ENCODE measurements around the gene TFDP1. TPM values are rescaled to one million over a fixed set of nuclear protein-coding genes. Genes with fewer than 3 reads are reported as not detected.

Gene TFDP1
- polyA plus RNA-seq, 1 donor, result 68.0 TPM

GRCh38 chr13:113666951-113667701, 82.6 kb downstream of the TFDP1 start, which contains the start of gene GRK1:
Gene GRK1, plus strand, starts transcription at chr13:113667219. Its CDS starts 168 bp downstream, at chr13:113667387.
- Histone ChIP-seq H3K4me1 (ENCODE audit: control insufficient read depth, insufficient read depth, low read length) (no peaks in the 10 kb centered on the region), H3K27me3 (ENCODE audit: control insufficient read depth, insufficient read depth, low read length) (no peaks in the 10 kb centered on the region), H3K4me3 (ENCODE audit: low read length) (no peak within 1 kb of the TSS), H3K9me3 (ENCODE audit: control insufficient read depth, low read depth, low read length) (peaks cover 5% of the 10 kb centered on the region), H3K36me3 (ENCODE audit: control insufficient read depth, insufficient read depth, low read length) (no peaks in the 10 kb centered on the region), H3K27ac (ENCODE audit: low read length) (no peak within 1 kb of the TSS)
- DNase-seq, result no peak
- no CpG with 5 or more reads among the region's 32 CpGs for WGBS (ENCODE audit: insufficient coverage, low lambda C conversion rate)

GRCh38 chr13:113667771-113668490, 83.4 kb downstream of the TFDP1 start:
- Histone ChIP-seq H3K36me3 (ENCODE audit: control insufficient read depth, insufficient read depth, low read length) (no peaks in the 10 kb centered on the region), H3K27ac (ENCODE audit: low read length) (no peak overlapping the region), H3K9me3 (ENCODE audit: control insufficient read depth, low read depth, low read length) (peaks cover 6% of the 10 kb centered on the region), H3K4me1 (ENCODE audit: control insufficient read depth, insufficient read depth, low read length) (no peaks in the 10 kb centered on the region), H3K4me3 (ENCODE audit: low read length) (no peak overlapping the region), H3K27me3 (ENCODE audit: control insufficient read depth, insufficient read depth, low read length) (no peaks in the 10 kb centered on the region)
- WGBS (ENCODE audit: insufficient coverage, low lambda C conversion rate), result no CpG with 5 or more reads among the region's 29 CpGs
- DNase-seq, result no peak

- Histone ChIP-seq H3K4me3 (ENCODE audit: low read length) (no peak overlapping the region), H3K4me1 (ENCODE audit: control insufficient read depth, insufficient read depth, low read length) (no peaks in the 10 kb centered on the region), H3K9me3 (ENCODE audit: control insufficient read depth, low read depth, low read length) (peaks cover 6% of the 10 kb centered on the region), H3K27me3 (ENCODE audit: control insufficient read depth, insufficient read depth, low read length) (no peaks in the 10 kb centered on the region), H3K27ac (ENCODE audit: low read length) (no peak overlapping the region), H3K36me3 (ENCODE audit: control insufficient read depth, insufficient read depth, low read length) (no peaks in the 10 kb centered on the region)
- WGBS (ENCODE audit: insufficient coverage, low lambda C conversion rate), result no CpG with 5 or more reads among the region's 24 CpGs
- no peak for DNase-seq
Measured at GRCh38 chr13:113668491-113668971, 84.0 kb downstream of the TFDP1 start.

- no peak for DNase-seq
- Histone ChIP-seq H3K4me3 (ENCODE audit: low read length) (no peak overlapping the region), H3K27ac (ENCODE audit: low read length) (no peak overlapping the region), H3K4me1 (ENCODE audit: control insufficient read depth, insufficient read depth, low read length) (no peaks in the 10 kb centered on the region), H3K9me3 (ENCODE audit: control insufficient read depth, low read depth, low read length) (peaks cover 6% of the 10 kb centered on the region), H3K27me3 (ENCODE audit: control insufficient read depth, insufficient read depth, low read length) (no peaks in the 10 kb centered on the region), H3K36me3 (ENCODE audit: control insufficient read depth, insufficient read depth, low read length) (no peaks in the 10 kb centered on the region)
- no CpG with 5 or more reads among the region's 13 CpGs for WGBS (ENCODE audit: insufficient coverage, low lambda C conversion rate)
Measured at GRCh38 chr13:113669231-113669754, 84.7 kb downstream of the TFDP1 start.

GRCh38 chr13:113669755-113670341, 85.3 kb downstream of the TFDP1 start:
- no peak for DNase-seq
- no CpG with 5 or more reads among the region's 21 CpGs for WGBS (ENCODE audit: insufficient coverage, low lambda C conversion rate)

GRCh38 chr13:113670541-113670940, 86.0 kb downstream of the TFDP1 start:
- Histone ChIP-seq H3K27me3 (ENCODE audit: control insufficient read depth, insufficient read depth, low read length) (no peaks in the 10 kb centered on the region), H3K4me1 (ENCODE audit: control insufficient read depth, insufficient read depth, low read length) (no peaks in the 10 kb centered on the region), H3K27ac (ENCODE audit: low read length) (no peak overlapping the region), H3K4me3 (ENCODE audit: low read length) (no peak overlapping the region), H3K36me3 (ENCODE audit: control insufficient read depth, insufficient read depth, low read length) (no peaks in the 10 kb centered on the region), H3K9me3 (ENCODE audit: control insufficient read depth, low read depth, low read length) (peaks cover 6% of the 10 kb centered on the region)
- no peak for DNase-seq
- no CpG with 5 or more reads among the region's 19 CpGs for WGBS (ENCODE audit: insufficient coverage, low lambda C conversion rate)

More at GRCh38 chr13:113669755-113670341, 85.3 kb downstream of the TFDP1 start:
- no peaks in the 10 kb centered on the region for H3K36me3 ChIP-seq (ENCODE audit: control insufficient read depth, insufficient read depth, low read length)
- no peaks in the 10 kb centered on the region for H3K4me1 ChIP-seq (ENCODE audit: control insufficient read depth, insufficient read depth, low read length)
- peaks cover 6% of the 10 kb centered on the region for H3K9me3 ChIP-seq (ENCODE audit: control insufficient read depth, low read depth, low read length)
- H3K4me3 ChIP-seq (ENCODE audit: low read length), result no peak overlapping the region
- H3K27me3 ChIP-seq (ENCODE audit: control insufficient read depth, insufficient read depth, low read length), result no peaks in the 10 kb centered on the region
- H3K27ac ChIP-seq (ENCODE audit: low read length), result no peak overlapping the region

- no CpG with 5 or more reads among the region's 54 CpGs for WGBS (ENCODE audit: insufficient coverage, low lambda C conversion rate)
- no peak for DNase-seq
- H3K4me1 ChIP-seq (ENCODE audit: control insufficient read depth, insufficient read depth, low read length), result no peaks in the 10 kb centered on the region
Measured at GRCh38 chr13:113671066-113672001, 86.8 kb downstream of the TFDP1 start.

GRCh38 chr13:113672002-113672651, 87.6 kb downstream of the TFDP1 start:
- Histone ChIP-seq H3K27ac (ENCODE audit: low read length) (no peak overlapping the region), H3K27me3 (ENCODE audit: control insufficient read depth, insufficient read depth, low read length) (no peaks in the 10 kb centered on the region), H3K9me3 (ENCODE audit: control insufficient read depth, low read depth, low read length) (peaks cover 6% of the 10 kb centered on the region), H3K4me1 (ENCODE audit: control insufficient read depth, insufficient read depth, low read length) (no peaks in the 10 kb centered on the region), H3K4me3 (ENCODE audit: low read length) (no peak overlapping the region), H3K36me3 (ENCODE audit: control insufficient read depth, insufficient read depth, low read length) (no peaks in the 10 kb centered on the region)
- no peak for DNase-seq
- WGBS (ENCODE audit: insufficient coverage, low lambda C conversion rate), result 13% methylated on average over 1 of the region's 18 CpGs

More at GRCh38 chr13:113671066-113672001, 86.8 kb downstream of the TFDP1 start:
- Histone ChIP-seq H3K9me3 (ENCODE audit: control insufficient read depth, low read depth, low read length) (peaks cover 6% of the 10 kb centered on the region), H3K27ac (ENCODE audit: low read length) (no peak overlapping the region), H3K36me3 (ENCODE audit: control insufficient read depth, insufficient read depth, low read length) (no peaks in the 10 kb centered on the region), H3K27me3 (ENCODE audit: control insufficient read depth, insufficient read depth, low read length) (no peaks in the 10 kb centered on the region), H3K4me3 (ENCODE audit: low read length) (no peak overlapping the region)
